GM12878 (cell line): Measurements from ENCODE around the gene FOXR1. TPM values are rescaled to one million over a fixed set of nuclear protein-coding genes. Genes with fewer than 3 reads are reported as not detected.
"Not testable (repeated sequence)": the region's sequence is repeated elsewhere in the genome, so short reads cannot be mapped to it uniquely, and the experiment has no call there.

ENCODE experiments used
- ATAC-seq: fragments of 200-7000 bp; cut with Tn5 transposase; 3 replicates; pipeline ENCODE4 v1.9.1; 2020; ENCODE audit warnings: mild to moderate bottlenecking, moderate library complexity
- BruUV-seq: library from RNA; stranded (reverse); fragments of 400-500 nt; replicated peaks from 2 replicates; lab custom pipeline; 2021; lab: Mats Ljungman, UMichigan
- CTCF ChIA-PET: fragments of 300-600 bp; sonication (Branson Sonifier 250); formaldehyde crosslinking; extraction: SDS; loops from one replicate; lab custom pipeline; 2021; ENCODE audit warnings: inconsistent platforms; lab: Yijun Ruan, JAX
- POLR2A ChIA-PET: fragments of 350-600 bp; formaldehyde crosslinking; extraction: SDS; loops from one replicate; lab custom pipeline; 2021; ENCODE audit warnings: inconsistent platforms; lab: Charles Lee
- RAD21 ChIA-PET: fragments of 300-600 bp; sonication (Branson Sonifier 250); formaldehyde crosslinking; loops from one replicate; lab custom pipeline; 2023; ENCODE audit warnings: antibody characterized with exemption; ENCODE audit not compliant: unreplicated experiment; lab: Charles Lee
- SMC1A ChIA-PET: fragments of 300-600 bp; sonication (Branson Sonifier 250); formaldehyde crosslinking; loops from one replicate; lab custom pipeline; 2023; ENCODE audit not compliant: unreplicated experiment, uncharacterized antibody; lab: Charles Lee
- DNase-seq: peaks from one replicate; pipeline ENCODE4 v3.0.0-alpha.2; 2011; ENCODE audit warnings: low read depth, low spot score
- FAIRE-seq: peaks from 3 replicates; lab custom pipeline; 2011; peaks lifted over from hg19 to GRCh38; lab: Jason Lieb, UNC
- H2AFZ ChIP-seq: 2 replicates; pipeline ENCODE4 v1.6.0; 2011; ENCODE audit warnings: low read depth, low read length, control low read depth; ENCODE audit not compliant: control insufficient read depth
- H3K27ac ChIP-seq: 2 replicates; pipeline ENCODE4 v1.5.1; 2011; ENCODE audit warnings: control low read depth; ENCODE audit not compliant: control insufficient read depth, insufficient read depth
- H3K27me3 ChIP-seq, 2 experiments: replicated peaks in 1 of 2; 2 replicates each; pipeline versions ENCODE4 v1.6.0 to v1.6.1; 2011; ENCODE audit warnings: low read length in 1 of 2; ENCODE audit not compliant: control insufficient read depth in 2 of 2, insufficient read depth in 2 of 2
- H3K36me3 ChIP-seq, 2 experiments: 2 replicates each; pipeline ENCODE4 v1.5.1; 2011; ENCODE audit warnings: low read length in 1 of 2; ENCODE audit not compliant: control insufficient read depth in 2 of 2, insufficient read depth in 2 of 2
- H3K4me1 ChIP-seq: 2 replicates; pipeline ENCODE4 v1.6.1; 2011; ENCODE audit warnings: mild to moderate bottlenecking, low read length, moderate library complexity, mixed read lengths; ENCODE audit not compliant: control insufficient read depth, insufficient read depth
- H3K4me2 ChIP-seq: 2 replicates; pipeline ENCODE4 v1.6.0; 2011; ENCODE audit warnings: control low read depth; ENCODE audit not compliant: control insufficient read depth, insufficient read depth
- H3K4me3 ChIP-seq: fragments of 200-600 bp; sonication (generic); 2 replicates; pipeline ENCODE4 v1.5.1; 2016
- H3K79me2 ChIP-seq: 2 replicates; pipeline ENCODE4 v1.6.0; 2011; ENCODE audit warnings: low read length; ENCODE audit not compliant: control insufficient read depth, insufficient read depth
- H3K9ac ChIP-seq: 2 replicates; pipeline ENCODE4 v1.8.0; 2011; ENCODE audit warnings: low read length, control low read depth, mixed read lengths; ENCODE audit not compliant: control insufficient read depth, insufficient read depth
- H3K9me3 ChIP-seq: replicated peaks from 3 replicates; pipeline ENCODE4 v1.5.1; 2011; ENCODE audit warnings: mild to moderate bottlenecking, low read length; ENCODE audit not compliant: control insufficient read depth, insufficient read depth
- H4K20me1 ChIP-seq: 2 replicates; pipeline ENCODE4 v1.6.0; 2011; ENCODE audit not compliant: control insufficient read depth, insufficient read depth
- BHLHE40 ChIP-seq, 2 experiments: fragments of 450-650 bp in 1 of 2; IDR thresholded peaks; 2 replicates each; pipeline ENCODE4 v1.6.1; 2011 to 2017; ENCODE audit warnings: low read depth in 2 of 2, borderline replicate concordance in 1 of 2, improper control_type of control experiment in 1 of 2, low read length in 1 of 2, mild to moderate bottlenecking in 1 of 2
- ELK1 ChIP-seq: IDR thresholded peaks from 2 replicates; pipeline ENCODE4 v1.6.1; 2012; ENCODE audit warnings: low read depth, low read length, improper control_type of control experiment
- IKZF1 ChIP-seq: fragments of 450-650 bp; conservative IDR thresholded peaks from 2 replicates; pipeline ENCODE4 v1.6.1; 2017; ENCODE audit warnings: antibody characterized with exemption, mild to moderate bottlenecking
- IRF4 ChIP-seq: IDR thresholded peaks from 2 replicates; pipeline ENCODE4 v1.6.1; 2011; ENCODE audit warnings: low read depth, low read length
- MYB ChIP-seq: fragments of 150-350 bp; IDR thresholded peaks from 2 replicates; pipeline ENCODE4 v1.6.1; 2014; ENCODE audit warnings: mild to moderate bottlenecking, low read depth, low read length, borderline replicate concordance
- POU2F2 ChIP-seq: IDR thresholded peaks from 3 replicates; pipeline ENCODE4 v1.6.1; 2011; ENCODE audit warnings: low read depth, mild to moderate bottlenecking, low read length, borderline replicate concordance
- RB1 ChIP-seq: fragments of 450-650 bp; formaldehyde crosslinking; IDR thresholded peaks from 2 replicates; pipeline ENCODE4 v1.6.1; 2017; ENCODE audit warnings: mild to moderate bottlenecking, borderline replicate concordance
- RELA ChIP-seq: fragments of 450-650 bp; IDR thresholded peaks from 2 replicates; pipeline ENCODE4 v1.8.0; 2014; ENCODE audit warnings: borderline replicate concordance; ENCODE audit not compliant: partially characterized antibody
- SMARCA5 ChIP-seq: fragments of 450-650 bp; IDR thresholded peaks from 2 replicates; pipeline ENCODE4 v1.6.1; 2017; ENCODE audit warnings: mild to moderate bottlenecking
- SMC3 ChIP-seq: IDR thresholded peaks from 2 replicates; pipeline ENCODE4 v1.6.1; 2011; ENCODE audit warnings: low read length, improper control_type of control experiment, borderline replicate concordance
- TCF7 ChIP-seq: IDR thresholded peaks from 2 replicates; pipeline ENCODE4 v1.6.1; 2014; ENCODE audit warnings: antibody characterized with exemption, borderline replicate concordance
- YY1 ChIP-seq: IDR thresholded peaks from 2 replicates; pipeline ENCODE4 v1.6.1; 2011; ENCODE audit warnings: low read depth, mild to moderate bottlenecking, low read length
- WGBS: methylation state at CpG from one replicate; pipeline ENCODE4 v1.1.6; 2016; ENCODE audit warnings: low lambda C conversion rate; ENCODE audit not compliant: insufficient replicate concordance, insufficient coverage; ENCODE audit errors: missing lambda C conversion rate; 5-methylcytosine and 5-hydroxymethylcytosine counted together
- in situ Hi-C: fragments of 300-500 bp; cut with MboI; formaldehyde crosslinking; loops from 9 replicates; pipeline ENCODE4 v1.14.3; 2018; ENCODE audit warnings: mixed read lengths
- intact Hi-C: fragments of 100-400 bp; cut with micrococcal nuclease; formaldehyde crosslinking; loops from one replicate; pipeline ENCODE4 v1.14.2; 2022; ENCODE audit not compliant: unreplicated experiment
- polyA plus RNA-seq, 11 experiments: library from polyadenylated mRNA; depleted of rRNA in 4 of 11; unstranded in 6 of 11; stranded (reverse) in 5 of 11; fragments of >200 nt; fragmentation: Nextera tagmentation in 4 of 11; fragmentation: Illumina TruSeq in 1 of 11; extraction: Ambion mirVana in 4 of 11; extraction: Trizol in 1 of 11; gene quantifications; 1 replicate in 1 of 11; 2 replicates in 10 of 11; pipeline versions ENCODE4 v1.2.1 to v1.2.3, GENCODE V29; 2011 to 2016; ENCODE audit warnings: inconsistent platforms in 2 of 11, missing spikeins in 2 of 11, low read depth in 1 of 11
- total RNA-seq, 4 experiments: library from RNA; depleted of rRNA in 3 of 4; stranded (reverse); fragments of >200 nt in 3 of 4; fragmentation: Illumina TruSeq in 1 of 4; extraction: Trizol in 1 of 4; gene quantifications; 2 replicates each; pipeline versions ENCODE4 v1.2.1 to v1.2.3, GENCODE V29; 2013 to 2021
- TF ChIP-seq, protein P1 (sequence below): fragments of 450-650 bp; IDR thresholded peaks from 2 replicates; pipeline ENCODE4 v1.6.1; 2016; ENCODE audit warnings: mild to moderate bottlenecking

Gene FOXR1
- total and polyA plus RNA-seq, 10 of the 15 experiments (the other 5 are each of a cell fraction or from before 2014, with no cell fraction given) = not detected

DNA sequence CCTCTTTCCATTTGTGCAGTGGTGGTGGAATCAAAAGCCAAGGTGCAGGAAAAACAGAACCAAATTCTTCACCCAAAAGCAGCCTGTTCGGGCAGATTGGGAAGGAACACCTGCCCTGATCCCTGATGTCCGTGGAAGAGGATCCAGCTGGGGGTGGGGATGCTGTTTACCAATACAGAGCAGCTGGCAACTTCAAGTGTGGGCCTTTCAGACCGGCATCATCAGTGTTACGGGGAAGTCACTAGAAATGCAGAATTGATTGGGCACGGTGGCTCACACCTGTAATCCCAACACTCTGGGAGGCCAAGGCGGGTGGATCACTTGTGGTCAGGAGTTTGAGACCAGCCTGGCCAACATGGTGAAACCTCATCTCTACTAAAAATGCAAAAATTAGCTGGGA lies 17.6 kb upstream of the FOXR1 start:
- H3K9ac ChIP-seq, ATAC-seq, DNase-seq, H3K4me3 ChIP-seq, H2AFZ ChIP-seq, intact Hi-C loops, FAIRE-seq, H3K27ac ChIP-seq, H4K20me1 ChIP-seq, RAD21 ChIA-PET, H3K9me3 ChIP-seq, in situ Hi-C loops, H3K4me2 ChIP-seq, H3K4me1 ChIP-seq, H3K79me2 ChIP-seq, BruUV-seq, H3K36me3 ChIP-seq, H3K27me3 ChIP-seq: not testable (repeated sequence)
- WGBS = 17% methylated on average over 6 of the region's 6 CpGs
- ChIA-PET SMC1A (interaction anchor here (1.4 kb wide), 1 partner anchor 21 kb away, joined by 5 read pairs; no protein-coding TSS in a partner anchor), POLR2A (interaction anchor here (0.5 kb wide), 1 partner anchor 239 kb away, joined by 3 read pairs; no protein-coding TSS in a partner anchor), CTCF (interaction anchor here (0.8 to 1.9 kb wide), 4 partner anchors 21 to 264 kb away, joined by 3 to 9 read pairs (median 6); no protein-coding TSS in a partner anchor)

DNA sequence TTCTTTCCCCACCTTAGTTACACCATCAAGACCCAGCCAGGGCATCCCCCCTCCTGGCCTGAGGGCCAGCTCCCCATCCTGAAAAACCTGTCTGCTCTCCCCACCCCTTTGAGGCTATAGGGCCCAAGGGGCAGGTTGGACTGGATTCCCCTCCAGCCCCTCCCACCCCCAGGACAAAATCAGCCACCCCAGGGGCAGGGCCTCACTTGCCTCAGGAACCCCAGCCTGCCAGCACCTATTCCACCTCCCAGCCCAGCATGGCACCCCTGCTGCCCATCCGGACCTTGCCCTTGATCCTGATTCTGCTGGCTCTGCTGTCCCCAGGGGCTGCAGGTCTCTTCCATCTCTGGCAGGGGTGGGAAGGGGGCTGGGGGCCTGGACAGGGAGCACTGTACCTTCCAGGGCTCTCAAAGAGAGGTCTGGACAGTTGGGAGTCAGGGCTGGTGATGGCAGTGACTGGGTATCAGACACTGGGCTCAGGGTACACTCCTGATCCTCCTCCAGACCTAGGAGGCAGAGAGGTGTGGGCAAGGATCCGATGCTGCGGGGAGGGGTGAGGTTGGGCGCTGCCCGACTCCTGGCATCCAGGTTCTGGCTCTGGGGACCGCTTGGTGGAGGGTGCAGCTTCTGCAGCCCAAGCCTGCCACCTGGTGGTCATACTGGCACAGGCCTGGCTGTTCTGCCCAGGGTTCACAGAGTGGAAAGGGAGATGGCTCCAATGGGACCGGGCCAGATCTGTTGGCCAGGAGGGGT lies 15.3 kb upstream of the FOXR1 start, which contains the start of gene UPK2:
Gene UPK2 (plus strand): TSS at position 205 of the 753 bp plus-strand sequence. CDS start 53 bp downstream, at position 258.
- Histone ChIP-seq H2AFZ (no peak within 1 kb of the TSS), H3K27ac (no peak within 1 kb of the TSS), H4K20me1 (no peaks in the 10 kb centered on the region), H3K4me1 (no peaks in the 10 kb centered on the region), H3K4me2 (no peak within 1 kb of the TSS), H3K27me3 (peaks cover 0 to 9% of the 10 kb centered on the region in 2 experiments; a peak in 2 of 4 replicates), H3K4me3 (no peak within 1 kb of the TSS), H3K9me3 (no peaks in the 10 kb centered on the region), H3K36me3 (no peaks in the 10 kb centered on the region), H3K9ac (no peak within 1 kb of the TSS), H3K79me2 (no peaks in the 10 kb centered on the region)
- CTCF ChIA-PET = interaction anchor here (0.6 to 3.5 kb wide), 19 partner anchors 9 to 375 kb away, joined by 3 to 18 read pairs (median 5); partner anchors contain the start of gene CENATAC
- RAD21 ChIA-PET = interaction anchor here (1.0 to 2.2 kb wide), 7 partner anchors 23 to 361 kb away, joined by 3 to 7 read pairs (median 5); no protein-coding TSS in a partner anchor
- intact Hi-C loops = loop anchor here (1.0 to 2.0 kb wide), 3 partner anchors 25 to 265 kb away; no protein-coding TSS in a partner anchor
- ATAC-seq (peak; percentile 100), FAIRE-seq (peak; percentile 96), DNase-seq (peak; percentile 19)
- 0% methylated on average over 7 of the region's 7 CpGs for WGBS
- in situ Hi-C loops = loop anchor here (5.0 kb wide), 1 partner anchor 49 kb away; no protein-coding TSS in a partner anchor
- POLR2A ChIA-PET = no interaction called here
- SMC1A ChIA-PET = interaction anchor here (0.9 to 1.4 kb wide), 5 partner anchors 14 to 262 kb away, joined by 3 to 8 read pairs (median 3); no protein-coding TSS in a partner anchor
- no TSS peak for BruUV-seq
- TF ChIP-seq SMARCA5 (peak; percentile 72; the same call in 1 of the 2 replicates), POU2F2 (peak; percentile 46; the same call in 1 of the 3 replicates), RB1 (peak; percentile 42; the same call in 1 of the 2 replicates), YY1 (0 out of 2 replicates have a peak, but pooled peaks have one; percentile 66), TCF7 (no peak), RELA (peak; percentile 67), SMC3 (peak; percentile 99), IKZF1 (peak; percentile 40), MYB (no peak), ELK1 (no peak), BHLHE40 (IDR thresholded peaks at IDR 0.05; ENCODE audit: borderline replicate concordance in 1 of 2, low read depth in 2 of 2, low read length in 1 of 2) (peak in 1 of 2 experiments; percentile 7; a peak in 1 of 4 replicates), IRF4 (0 out of 2 replicates have a peak, but pooled peaks have one; percentile 42)
- TF ChIP-seq, protein P1, sequence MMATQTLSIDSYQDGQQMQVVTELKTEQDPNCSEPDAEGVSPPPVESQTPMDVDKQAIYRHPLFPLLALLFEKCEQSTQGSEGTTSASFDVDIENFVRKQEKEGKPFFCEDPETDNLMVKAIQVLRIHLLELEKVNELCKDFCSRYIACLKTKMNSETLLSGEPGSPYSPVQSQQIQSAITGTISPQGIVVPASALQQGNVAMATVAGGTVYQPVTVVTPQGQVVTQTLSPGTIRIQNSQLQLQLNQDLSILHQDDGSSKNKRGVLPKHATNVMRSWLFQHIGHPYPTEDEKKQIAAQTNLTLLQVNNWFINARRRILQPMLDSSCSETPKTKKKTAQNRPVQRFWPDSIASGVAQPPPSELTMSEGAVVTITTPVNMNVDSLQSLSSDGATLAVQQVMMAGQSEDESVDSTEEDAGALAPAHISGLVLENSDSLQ = no peak
